HG02798 (cell line): ENCODE measurements around the gene CHMP3.
"Not testable (repeated sequence)": the region's sequence is repeated elsewhere in the genome, so short reads cannot be mapped to it uniquely, and the experiment has no call there.

Experiments
- ATAC-seq: cut with Tn5 transposase; IDR thresholded peaks from one replicate; pipeline ENCODE4 v1.9.1; 2021; ENCODE audit warnings: mild to moderate bottlenecking; ENCODE audit not compliant: unreplicated experiment, poor library complexity

The CHMP3 gene

GRCh38 chr2:86562922-86563649 lies at the start of gene CHMP3:
Gene CHMP3, minus strand, starts transcription at chr2:86563443. Its CDS starts 95 bp downstream, at chr2:86563348.
- ATAC-seq: peak; percentile 93

- ATAC-seq: no peak
These were observed 47.6 kb upstream of the CHMP3 start for GRCh38 chr2:86610871-86611270.

GRCh38 chr2:86608832-86609410 lies 45.7 kb upstream of the CHMP3 start:
- ATAC-seq: no peak

DNA sequence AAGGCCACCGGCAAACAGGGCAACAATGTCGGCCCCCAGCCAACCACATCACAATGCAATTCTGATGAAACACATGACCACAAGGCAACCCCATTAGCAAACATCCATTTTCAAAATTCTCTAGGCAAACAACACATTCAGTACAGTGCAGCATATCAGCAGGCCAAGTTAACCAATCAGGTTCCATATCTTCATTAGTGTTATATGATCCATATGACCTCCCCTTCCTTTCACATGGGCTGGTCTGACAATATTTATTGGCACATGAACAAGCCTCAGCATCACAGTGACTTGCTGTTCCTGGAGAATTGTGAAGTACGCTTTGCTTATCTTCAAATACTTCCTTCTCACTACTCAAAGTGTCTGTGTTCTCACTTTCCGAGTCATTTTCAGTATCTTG lies 40.7 kb upstream of the CHMP3 start:
- ATAC-seq: no peak

- ATAC-seq: no peak
These were observed 35.7 kb upstream of the CHMP3 start for GRCh38 chr2:86598966-86599365.

DNA sequence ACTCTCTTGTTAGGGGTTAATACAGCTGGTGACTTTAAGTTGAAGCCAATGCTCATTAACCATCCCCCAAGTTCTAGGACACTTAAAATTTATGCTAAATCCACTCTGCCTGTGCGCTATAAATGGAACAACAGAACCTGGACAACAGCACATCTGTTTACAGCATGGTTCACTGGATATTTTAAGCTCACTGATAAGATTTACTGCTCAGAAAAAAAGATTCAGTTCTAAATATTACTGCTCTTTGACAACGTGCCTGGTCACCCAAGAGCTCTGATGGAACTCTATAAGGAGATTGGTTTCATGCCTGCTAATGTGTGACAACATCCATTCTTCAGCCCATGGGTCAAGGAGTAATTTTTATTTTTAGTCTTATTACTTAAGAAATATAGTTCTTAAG lies 32.9 kb upstream of the CHMP3 start:
- no peak for ATAC-seq

DNA sequence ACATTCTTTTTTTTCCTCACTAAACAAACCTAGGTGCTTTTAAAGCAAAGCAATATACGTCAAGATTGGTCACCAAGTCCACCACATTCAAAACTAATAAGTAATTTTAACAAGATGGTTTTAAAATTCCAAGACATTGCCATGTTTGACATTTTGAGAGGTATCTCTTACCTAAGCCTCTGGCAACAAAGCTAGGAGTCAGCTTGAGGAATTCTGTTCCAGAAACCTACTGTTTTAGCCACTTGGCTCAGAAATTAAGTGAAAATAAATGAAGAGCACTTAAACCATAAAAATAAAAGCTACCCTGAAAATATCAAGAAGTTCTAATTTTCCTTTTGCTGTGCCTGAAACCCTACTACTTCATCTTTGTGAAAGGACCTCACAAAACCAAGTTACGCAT lies 30.0 kb upstream of the CHMP3 start:
- ATAC-seq: no peak

DNA sequence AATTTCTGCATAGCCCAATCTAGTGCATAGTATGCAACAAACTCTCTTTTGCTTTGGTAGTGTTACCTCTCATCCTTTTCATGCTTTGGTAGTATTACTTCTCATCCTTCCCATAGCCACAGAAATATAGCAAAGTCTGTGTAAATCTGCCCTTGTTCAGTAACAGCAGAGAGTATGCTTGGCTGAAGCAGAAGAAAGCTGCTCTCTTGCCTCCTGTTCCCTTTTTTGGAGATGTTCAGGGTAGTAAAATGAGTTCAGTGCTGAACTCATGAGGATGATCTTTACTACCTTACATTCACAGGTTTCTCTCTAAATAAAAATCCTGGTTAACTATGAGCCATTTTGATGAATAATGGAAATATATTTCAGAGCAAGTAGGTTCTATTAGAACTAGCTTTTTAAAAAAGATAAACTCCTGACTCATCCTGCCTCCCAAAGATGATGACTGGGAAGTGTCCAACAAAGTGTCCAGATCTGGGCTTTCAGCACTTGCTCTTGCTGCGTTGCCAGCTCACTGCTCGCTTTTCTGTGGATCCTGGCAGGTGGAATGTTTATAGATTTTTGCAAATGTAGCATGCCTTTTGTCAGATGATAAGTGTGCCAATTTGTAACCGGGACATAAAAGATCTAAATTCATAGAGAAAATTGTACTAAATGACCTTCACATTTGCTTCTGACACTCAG lies 29.4 kb upstream of the CHMP3 start:
- ATAC-seq: no peak

GRCh38 chr2:86589701-86590100 lies 26.5 kb upstream of the CHMP3 start:
- ATAC-seq: not testable (repeated sequence)

- peak; percentile 39 for ATAC-seq
These were observed 21.1 kb upstream of the CHMP3 start for GRCh38 chr2:86584151-86584913.

DNA sequence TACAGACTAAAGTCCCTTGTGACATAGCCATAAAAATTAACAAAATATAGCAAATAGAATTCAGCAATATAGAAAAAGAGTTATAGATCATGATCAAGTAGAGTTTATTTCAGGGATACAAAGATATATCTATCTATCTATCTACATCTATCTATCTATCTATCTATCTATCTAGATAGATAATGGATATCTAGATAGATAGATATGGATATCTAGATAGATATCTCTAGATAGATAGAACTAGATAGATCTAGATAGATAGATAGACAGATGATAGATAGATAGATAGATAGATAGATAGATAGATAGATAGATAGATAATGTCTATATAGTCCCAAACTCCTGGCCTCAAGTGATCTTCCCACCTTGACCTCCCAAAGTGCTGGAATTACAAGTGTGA lies 17.3 kb upstream of the CHMP3 start:
- no peak for ATAC-seq

GRCh38 chr2:86577817-86578456 lies 14.7 kb upstream of the CHMP3 start:
- no peak for ATAC-seq

DNA sequence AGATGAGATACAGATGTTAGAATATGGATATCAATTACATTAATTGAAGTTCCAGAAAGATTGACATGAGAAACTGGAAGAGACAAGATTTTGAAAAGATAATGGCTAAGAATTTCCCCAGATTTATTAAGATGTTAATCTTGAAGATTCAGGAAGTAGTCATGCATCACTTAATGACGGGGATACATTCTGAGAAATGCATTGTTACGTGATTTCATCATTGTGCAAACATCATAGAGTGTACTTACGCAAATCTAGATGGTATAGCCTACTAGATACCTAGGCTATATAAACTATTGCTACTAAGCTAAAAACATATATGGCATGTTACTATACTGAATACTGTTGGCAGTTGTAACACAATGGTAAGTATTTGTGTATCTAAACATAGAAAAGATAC lies 6.8 kb upstream of the CHMP3 start:
- no peak for ATAC-seq

DNA sequence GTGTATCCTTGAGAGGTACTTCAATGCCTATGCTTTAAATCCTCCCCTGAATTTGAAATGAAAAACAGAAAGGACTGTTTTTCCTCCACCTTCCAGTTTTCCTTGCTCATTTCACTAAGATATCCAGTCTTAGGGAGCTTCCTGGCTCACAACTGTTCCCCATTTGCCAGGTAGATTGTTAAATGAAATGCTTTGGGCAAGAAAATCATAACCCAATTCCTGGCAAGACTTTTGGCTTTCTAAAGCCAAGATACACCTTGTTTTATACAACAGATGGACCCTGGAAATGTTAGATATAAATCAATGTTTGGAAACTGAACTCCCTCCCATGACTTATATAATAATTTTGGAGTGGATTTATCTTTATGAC lies 3.6 kb upstream of the CHMP3 start:
- no peak for ATAC-seq

DNA sequence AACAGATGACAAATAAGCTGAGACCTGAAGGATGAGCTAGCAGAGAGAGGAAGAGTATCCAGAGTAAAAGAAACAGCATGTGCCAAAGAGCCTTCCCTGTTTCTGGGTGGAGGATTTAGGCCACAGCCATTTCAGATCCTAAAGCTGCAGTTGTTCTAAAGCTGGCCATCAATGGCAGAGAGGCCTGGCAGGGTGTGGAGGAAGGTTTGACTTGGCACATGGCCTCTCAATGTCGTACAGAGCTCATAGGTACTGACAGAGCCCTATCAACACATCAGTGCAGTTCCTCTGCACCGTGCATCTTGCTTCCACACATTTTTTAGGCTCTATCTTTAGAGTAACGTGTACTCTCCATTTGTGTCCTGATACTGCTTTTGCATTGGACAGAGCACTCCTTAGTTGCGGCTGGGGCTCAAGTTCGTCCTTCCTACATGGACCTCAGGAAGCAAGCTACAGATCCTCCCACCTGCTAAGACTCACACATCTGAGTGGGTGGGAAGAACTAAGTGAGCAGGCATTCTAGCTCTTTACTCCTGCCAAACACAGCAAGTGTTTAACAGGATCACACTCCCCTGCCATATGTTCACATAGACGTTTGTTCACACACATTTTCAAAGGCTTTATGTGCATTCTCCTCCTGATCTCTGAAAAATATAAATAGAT lies 3.0 kb upstream of the CHMP3 start:
- ATAC-seq: no peak

GRCh38 chr2:86563650-86564061 lies 413 bp upstream of the CHMP3 start:
- ATAC-seq: no peak

DNA sequence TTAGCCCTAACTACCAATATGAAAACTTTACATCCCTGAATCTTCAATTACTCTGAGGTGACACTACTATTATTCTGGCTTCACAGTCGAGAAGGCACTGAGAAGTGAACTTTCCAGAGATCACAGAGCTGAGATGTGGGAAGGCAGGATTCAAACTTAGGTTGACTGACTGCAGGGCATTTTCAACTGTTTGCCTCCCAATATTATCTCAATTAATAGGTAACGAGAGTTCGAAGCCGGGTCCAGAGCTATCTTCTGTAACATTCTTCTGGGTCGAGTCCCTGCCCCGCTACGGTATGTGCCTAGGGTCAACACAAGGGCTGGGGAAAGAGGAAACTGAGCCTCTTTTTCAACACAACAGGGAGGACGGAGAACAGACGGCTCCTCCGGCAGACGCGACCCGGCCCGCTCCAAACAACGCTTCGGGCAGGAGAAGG lies 740 bp downstream of the CHMP3 start:
- ATAC-seq: no peak

DNA sequence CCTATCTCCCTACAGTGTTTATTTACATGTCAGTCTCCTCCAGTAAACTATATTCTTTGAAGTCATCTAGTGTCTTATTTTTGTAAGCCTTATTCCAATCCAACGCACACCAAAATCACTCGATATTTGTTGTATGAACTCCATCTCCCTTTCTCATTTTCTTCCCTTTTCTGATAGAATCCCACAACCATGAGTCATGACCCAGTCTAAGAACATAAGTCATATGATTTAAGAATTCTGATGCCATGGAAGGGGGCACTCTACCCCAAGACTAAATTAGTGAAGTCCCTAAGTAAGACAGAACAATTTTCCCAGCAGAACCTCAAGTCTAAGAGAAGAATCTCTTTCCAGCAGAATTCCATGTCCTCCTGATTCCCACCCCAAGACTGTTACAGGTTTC lies 5.4 kb downstream of the CHMP3 start:
- no peak for ATAC-seq

GRCh38 chr2:86556508-86556907 lies 6.7 kb downstream of the CHMP3 start:
- no peak for ATAC-seq

DNA sequence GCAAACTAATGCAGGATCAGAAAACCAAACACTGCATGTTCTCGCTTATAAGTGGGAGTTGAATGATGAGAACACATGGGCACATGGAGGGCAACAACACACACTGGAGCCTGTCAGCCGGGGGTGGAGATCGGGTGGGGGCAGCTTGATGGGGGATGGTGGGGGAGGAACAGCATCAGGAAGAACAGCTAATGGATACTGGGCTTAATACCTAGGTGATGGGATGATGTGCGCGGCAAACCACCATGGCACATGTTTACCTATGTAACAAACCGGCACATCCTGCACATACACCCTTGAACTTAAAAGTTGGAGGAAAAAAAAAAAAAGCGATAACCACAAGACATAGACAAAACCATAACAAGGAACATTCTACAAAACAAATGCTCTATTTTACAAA lies 10.4 kb downstream of the CHMP3 start:
- no peak for ATAC-seq
